Measurements from ENCODE around the gene ZBTB7B.

Gene ZBTB7B

DNA sequence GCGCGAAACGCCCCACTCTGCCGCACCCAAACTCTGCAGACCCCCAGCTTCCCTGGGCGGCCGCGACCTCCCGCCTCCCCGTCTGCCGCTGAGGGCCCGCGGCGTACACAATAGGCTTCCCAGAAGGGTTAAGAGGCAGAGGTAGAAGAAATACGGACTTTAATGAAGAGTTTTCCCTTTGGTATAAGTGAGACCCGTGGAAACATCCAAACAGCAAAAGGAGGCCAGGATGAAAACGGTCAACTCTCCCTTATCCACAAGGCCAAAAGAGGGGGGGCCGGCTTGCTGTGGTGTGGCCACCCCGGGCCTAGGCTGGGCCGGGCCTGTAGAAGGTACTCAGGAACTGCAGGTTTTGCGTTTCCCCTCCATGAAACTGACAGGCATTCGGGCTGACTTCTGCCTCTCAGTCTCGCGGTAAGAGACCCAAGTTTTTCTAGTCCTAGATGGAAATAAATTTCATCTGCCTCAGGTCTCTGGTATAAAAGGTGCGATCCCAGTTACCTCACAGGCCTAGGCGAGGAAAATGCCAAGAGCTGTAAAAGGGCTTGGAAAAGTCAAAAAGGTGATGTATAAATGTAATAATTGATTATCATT is 40.3 kb upstream of the ZBTB7B start:
- Mint-ChIP-seq H3K36me3 (peaks cover 12% of the 10 kb centered on the region), H3K9me3 (no peaks in the 10 kb centered on the region), H3K4me3 (peak overlapping the region; percentile 83), H3K27me3 (no peaks in the 10 kb centered on the region), H3K27ac (peak overlapping the region; percentile 81), H3K4me1 (peaks cover 15% of the 10 kb centered on the region)
- peak; percentile 20 for ATAC-seq (ENCODE audit: low read depth)
- DNase-seq (ENCODE audit: low spot score in 2 of 2), result no peak

DNA sequence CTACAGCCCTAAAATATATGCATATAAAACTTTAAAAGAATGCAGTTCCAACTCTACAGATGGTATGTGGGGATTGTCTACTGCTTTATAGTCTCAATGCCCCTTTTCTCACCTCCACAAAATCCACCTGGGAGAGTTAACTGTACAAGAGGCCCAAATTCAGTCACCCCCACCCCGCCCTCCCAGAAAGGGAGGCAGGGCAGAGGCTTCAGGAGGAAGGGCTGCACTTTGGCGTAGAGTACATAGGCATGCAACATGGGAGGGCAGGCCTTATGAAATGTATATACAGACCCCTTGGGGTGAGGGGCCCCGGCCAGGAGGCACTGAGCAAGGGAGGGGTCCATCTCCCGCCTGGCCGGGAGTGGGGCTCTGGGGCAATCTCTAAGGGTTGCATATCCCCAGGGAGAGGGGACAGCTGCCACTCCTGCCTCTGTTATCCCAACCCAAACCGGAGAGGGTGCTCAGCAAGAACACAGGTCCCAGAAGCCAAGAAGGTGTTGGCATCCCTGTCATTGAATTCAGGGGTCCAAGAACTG is 39.7 kb upstream of the ZBTB7B start:
- Mint-ChIP-seq H3K9me3 (no peaks in the 10 kb centered on the region), H3K4me3 (peak overlapping the region; percentile 41), H3K27me3 (no peaks in the 10 kb centered on the region), H3K4me1 (peaks cover 15% of the 10 kb centered on the region), H3K36me3 (peaks cover 13% of the 10 kb centered on the region), H3K27ac (peak overlapping the region; percentile 81)
- ATAC-seq (ENCODE audit: low read depth) (no peak), DNase-seq (ENCODE audit: low spot score in 2 of 2) (no peak)

DNA sequence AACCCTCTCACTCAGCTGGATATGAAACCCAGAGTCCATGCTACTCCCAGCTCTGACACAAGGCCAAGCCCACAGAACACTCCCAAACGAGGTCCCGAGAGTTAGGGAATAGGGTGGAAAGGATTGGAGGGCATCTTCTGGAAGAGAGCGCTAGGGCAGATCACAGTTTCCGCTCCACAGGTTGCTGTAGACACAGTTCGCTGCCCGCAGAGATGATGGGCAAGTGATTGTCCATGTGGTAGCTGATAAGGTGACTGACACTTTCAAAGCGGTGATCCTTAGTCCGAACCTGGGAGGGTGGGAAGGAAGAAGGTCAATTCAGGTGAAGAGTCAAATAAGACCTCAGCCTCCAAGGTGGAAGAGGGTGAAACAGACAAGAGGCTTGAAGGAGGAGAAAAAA is 39.0 kb upstream of the ZBTB7B start:
- Mint-ChIP-seq H3K4me3 (no peak overlapping the region), H3K27ac (no peak overlapping the region), H3K9me3 (no peaks in the 10 kb centered on the region), H3K36me3 (peaks cover 17% of the 10 kb centered on the region), H3K4me1 (peaks cover 15% of the 10 kb centered on the region), H3K27me3 (no peaks in the 10 kb centered on the region)
- ATAC-seq (ENCODE audit: low read depth) (no peak), DNase-seq (ENCODE audit: low spot score in 2 of 2) (no peak)

DNA sequence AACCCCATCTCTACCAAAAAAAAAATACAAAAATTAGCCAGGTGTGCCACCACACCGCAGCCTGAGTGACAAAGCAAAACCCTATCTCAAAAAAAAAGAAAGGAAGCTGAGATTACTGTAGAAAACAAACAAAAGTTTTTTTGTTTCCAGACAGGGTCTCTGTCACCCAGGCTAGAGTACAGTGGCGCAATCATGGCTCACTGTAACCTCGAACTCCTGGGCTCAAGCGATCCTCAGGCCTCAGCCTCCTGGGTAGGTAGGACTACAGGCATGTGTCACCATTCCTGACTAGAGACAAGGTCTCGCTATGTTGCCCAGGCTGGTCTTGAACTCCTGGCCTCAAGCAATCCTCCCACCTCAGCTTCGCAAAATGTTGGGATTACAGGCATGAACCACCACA is 38.2 kb upstream of the ZBTB7B start:
- ATAC-seq (ENCODE audit: low read depth) (no peak), DNase-seq (ENCODE audit: low spot score in 2 of 2) (no peak)
- Mint-ChIP-seq H3K36me3 (peaks cover 19% of the 10 kb centered on the region), H3K27me3 (no peaks in the 10 kb centered on the region), H3K27ac (no peak overlapping the region), H3K4me3 (no peak overlapping the region), H3K9me3 (no peaks in the 10 kb centered on the region), H3K4me1 (peaks cover 16% of the 10 kb centered on the region)

DNA sequence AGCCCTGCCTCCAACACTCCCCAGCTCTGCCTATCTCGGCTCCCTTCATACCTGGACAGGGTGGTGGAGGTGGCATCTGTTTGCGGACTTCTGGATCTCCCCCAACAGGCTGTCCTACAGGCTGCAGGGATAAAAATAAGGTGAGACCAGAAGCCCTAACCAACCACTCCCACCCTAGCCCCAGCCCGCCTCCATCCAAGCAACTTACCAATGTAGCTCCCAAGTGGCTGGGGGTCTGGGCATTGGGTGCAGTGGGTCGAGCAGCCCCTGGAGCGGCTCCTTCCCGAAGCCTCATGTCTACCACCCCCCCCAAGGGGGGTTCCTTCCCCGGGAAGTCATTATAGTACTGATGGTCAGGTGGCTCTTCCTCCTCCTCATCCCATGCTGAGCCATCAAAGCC is 36.5 kb upstream of the ZBTB7B start:
- DNase-seq (ENCODE audit: low spot score in 2 of 2), result no peak
- no peaks in the 10 kb centered on the region for H3K27me3 Mint-ChIP-seq
- no peaks in the 10 kb centered on the region for H3K9me3 Mint-ChIP-seq
- peaks cover 18% of the 10 kb centered on the region for H3K4me1 Mint-ChIP-seq
- no peak overlapping the region for H3K4me3 Mint-ChIP-seq
- no peak for ATAC-seq (ENCODE audit: low read depth)
- peaks cover 22% of the 10 kb centered on the region for H3K36me3 Mint-ChIP-seq
- H3K27ac Mint-ChIP-seq, result no peak overlapping the region

DNA sequence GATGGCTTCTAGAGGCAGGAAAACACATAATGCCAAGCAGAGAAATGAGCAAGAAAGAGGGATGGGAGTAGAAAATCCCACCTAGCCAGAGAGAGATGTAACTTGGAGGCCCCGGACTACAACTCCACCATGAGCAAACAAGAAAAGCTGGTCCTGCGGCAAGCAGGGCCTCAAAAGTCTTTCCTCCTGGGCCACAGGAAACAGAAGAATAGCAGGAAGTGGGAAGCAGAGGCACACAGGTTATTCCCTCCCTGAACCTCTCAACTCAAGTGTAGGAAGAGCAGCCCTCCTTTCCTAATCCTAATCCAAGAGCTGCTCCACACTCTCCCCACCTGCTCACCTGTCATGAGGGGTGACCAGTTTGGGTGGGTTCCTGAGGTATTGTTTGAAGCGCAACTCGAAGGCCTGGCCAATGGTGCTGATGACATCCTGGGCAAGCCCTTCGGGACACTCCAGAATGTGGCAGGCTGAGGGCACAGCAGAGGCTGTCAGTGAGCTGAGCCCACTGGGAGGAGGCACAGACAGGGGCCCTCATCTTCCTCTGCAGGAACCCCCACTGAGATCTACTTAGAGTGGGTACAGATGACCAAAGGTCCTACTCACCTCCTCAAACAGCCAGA is 35.2 kb upstream of the ZBTB7B start:
- Mint-ChIP-seq H3K9me3 (no peaks in the 10 kb centered on the region), H3K4me3 (no peak overlapping the region), H3K4me1 (peaks cover 25% of the 10 kb centered on the region), H3K27ac (no peak overlapping the region), H3K27me3 (no peaks in the 10 kb centered on the region), H3K36me3 (peaks cover 24% of the 10 kb centered on the region)
- ATAC-seq (ENCODE audit: low read depth), result no peak
- no peak for DNase-seq (ENCODE audit: low spot score in 2 of 2)

DNA sequence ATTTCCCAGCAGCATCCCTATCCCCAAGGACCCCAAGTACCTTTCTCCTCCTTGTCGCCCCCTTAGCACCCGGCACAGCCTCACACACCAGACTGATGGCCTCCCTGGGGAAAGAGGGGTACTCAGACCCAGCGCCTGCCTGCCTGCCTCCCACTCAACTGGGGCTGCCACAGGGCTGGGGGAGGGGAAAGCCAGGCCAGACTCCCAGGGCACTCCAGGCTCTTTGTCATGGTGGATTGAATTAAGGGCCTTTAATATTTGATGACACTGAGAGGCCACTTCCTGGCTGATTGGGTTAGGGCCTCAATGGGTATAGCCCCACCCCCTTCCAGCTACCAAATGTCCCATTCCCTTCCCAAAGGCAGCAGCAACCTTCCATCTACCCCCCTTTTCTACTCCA is 33.9 kb upstream of the ZBTB7B start:
- no peak for DNase-seq (ENCODE audit: low spot score in 2 of 2)
- H3K36me3 Mint-ChIP-seq, result peaks cover 22% of the 10 kb centered on the region
- no peaks in the 10 kb centered on the region for H3K9me3 Mint-ChIP-seq
- ATAC-seq (ENCODE audit: low read depth), result no peak
- peak overlapping the region; percentile 67 for H3K27ac Mint-ChIP-seq
- H3K4me1 Mint-ChIP-seq, result peaks cover 28% of the 10 kb centered on the region
- no peaks in the 10 kb centered on the region for H3K27me3 Mint-ChIP-seq
- no peak overlapping the region for H3K4me3 Mint-ChIP-seq

DNA sequence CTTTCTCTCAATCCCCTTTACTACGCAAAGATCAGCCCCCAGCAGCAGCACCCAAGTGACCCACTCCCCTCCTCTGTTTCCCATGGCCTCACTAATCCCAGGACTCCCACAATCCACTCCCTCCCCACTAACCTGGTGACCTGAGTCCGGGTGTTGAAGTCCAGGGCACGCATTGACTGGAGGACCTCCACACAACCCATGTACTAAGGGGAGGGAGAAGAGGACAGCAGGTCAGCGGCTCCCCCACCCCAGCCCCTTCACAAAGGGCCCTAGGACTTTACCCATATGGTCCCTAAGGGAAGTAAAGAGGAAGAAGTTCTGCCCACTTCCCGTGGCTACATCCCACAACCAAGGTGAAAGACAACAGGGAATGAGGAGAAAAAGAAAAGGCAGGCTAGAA is 33.4 kb upstream of the ZBTB7B start:
- Mint-ChIP-seq H3K36me3 (peaks cover 19% of the 10 kb centered on the region), H3K4me1 (peaks cover 25% of the 10 kb centered on the region), H3K27ac (peak overlapping the region; percentile 67)

DNA sequence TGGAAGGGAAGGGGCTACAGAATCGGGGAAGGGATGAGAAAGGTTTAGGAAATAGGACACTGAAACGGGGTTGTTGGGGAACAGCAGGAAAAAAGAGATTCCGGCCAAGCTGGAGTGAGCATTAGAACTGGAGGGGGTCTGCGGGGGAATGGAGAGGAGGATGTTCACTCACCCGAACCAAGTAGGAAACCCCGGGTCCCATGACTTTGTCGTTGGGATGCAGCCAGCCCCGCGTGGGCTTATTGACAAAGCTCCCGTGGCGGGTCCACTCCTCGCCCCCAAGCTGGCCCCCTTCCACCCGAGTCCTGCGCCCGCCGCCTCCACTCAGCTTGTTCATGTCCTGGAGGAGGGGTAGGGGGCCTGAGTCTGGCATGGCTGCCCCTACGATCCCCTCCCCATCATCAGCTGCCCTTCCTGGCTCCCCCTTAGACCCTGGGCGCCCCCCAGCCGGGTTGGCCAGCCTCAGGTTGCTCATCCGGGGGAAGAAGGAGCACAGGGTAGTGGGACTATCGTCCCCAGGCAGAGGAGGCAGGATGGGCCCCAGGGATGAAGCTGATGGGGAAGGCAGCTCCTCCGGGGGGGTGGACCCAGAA is 32.6 kb upstream of the ZBTB7B start:
- H3K36me3 Mint-ChIP-seq, result peaks cover 19% of the 10 kb centered on the region
- H3K27ac Mint-ChIP-seq, result peak overlapping the region; percentile 67
- H3K27me3 Mint-ChIP-seq, result no peaks in the 10 kb centered on the region
- no peak overlapping the region for H3K4me3 Mint-ChIP-seq
- H3K4me1 Mint-ChIP-seq, result peaks cover 25% of the 10 kb centered on the region
- DNase-seq (ENCODE audit: low spot score in 2 of 2), result no peak
- ATAC-seq (ENCODE audit: low read depth), result no peak
- no peaks in the 10 kb centered on the region for H3K9me3 Mint-ChIP-seq

More for the DNA sequence above, 33.4 kb upstream of the ZBTB7B start:
- no peak for ATAC-seq (ENCODE audit: low read depth)
- H3K27me3 Mint-ChIP-seq, result no peaks in the 10 kb centered on the region
- no peak overlapping the region for H3K4me3 Mint-ChIP-seq
- DNase-seq (ENCODE audit: low spot score in 2 of 2), result no peak
- H3K9me3 Mint-ChIP-seq, result no peaks in the 10 kb centered on the region

DNA sequence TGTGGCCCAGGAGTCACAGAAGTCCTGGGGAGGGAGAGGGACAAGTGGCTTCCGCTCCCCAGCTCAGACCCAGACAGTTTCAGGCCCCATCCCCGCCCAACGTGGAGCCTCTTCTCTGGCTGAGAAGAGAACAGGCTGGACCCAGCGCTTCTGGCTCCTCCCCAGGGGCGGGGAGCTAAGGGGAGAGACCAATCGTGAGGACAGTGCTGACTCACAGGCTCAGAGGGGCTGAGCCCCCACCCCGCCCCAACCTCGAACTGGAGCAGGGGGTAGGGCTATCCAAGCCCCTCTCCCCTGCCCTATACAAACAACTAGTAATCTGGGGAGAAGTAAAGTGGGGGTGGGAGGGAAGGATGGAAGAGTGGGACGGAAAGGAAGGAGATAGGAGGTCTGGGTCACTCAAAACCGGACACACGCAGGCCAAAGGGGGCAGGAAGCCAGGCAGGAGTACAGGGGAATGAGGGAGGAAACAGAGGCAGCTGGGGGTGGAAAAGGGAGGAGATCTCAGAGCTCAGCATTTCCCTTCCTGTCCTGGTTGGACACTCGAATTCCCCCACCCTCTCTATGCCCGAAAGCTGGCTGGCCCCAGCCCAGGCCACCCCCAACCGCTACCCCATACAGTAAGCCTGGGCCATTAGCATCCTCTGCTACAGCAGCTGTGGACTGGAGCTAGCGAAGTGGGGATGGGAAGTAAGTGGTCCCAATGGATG is 31.8 kb upstream of the ZBTB7B start, which contains the start of gene SHC1:
Gene SHC1 (minus strand): TSS at position 117 of the 710 bp plus-strand sequence. CDS start 221 bp downstream, outside the sequence.
- Mint-ChIP-seq H3K9me3 (no peaks in the 10 kb centered on the region), H3K27ac (peak within 1 kb of the TSS; percentile 67), H3K36me3 (peaks cover 15% of the 10 kb centered on the region), H3K4me1 (peaks cover 23% of the 10 kb centered on the region), H3K4me3 (no peak within 1 kb of the TSS), H3K27me3 (no peaks in the 10 kb centered on the region)
- ATAC-seq (ENCODE audit: low read depth), result no peak
- no peak for DNase-seq (ENCODE audit: low spot score in 2 of 2)

DNA sequence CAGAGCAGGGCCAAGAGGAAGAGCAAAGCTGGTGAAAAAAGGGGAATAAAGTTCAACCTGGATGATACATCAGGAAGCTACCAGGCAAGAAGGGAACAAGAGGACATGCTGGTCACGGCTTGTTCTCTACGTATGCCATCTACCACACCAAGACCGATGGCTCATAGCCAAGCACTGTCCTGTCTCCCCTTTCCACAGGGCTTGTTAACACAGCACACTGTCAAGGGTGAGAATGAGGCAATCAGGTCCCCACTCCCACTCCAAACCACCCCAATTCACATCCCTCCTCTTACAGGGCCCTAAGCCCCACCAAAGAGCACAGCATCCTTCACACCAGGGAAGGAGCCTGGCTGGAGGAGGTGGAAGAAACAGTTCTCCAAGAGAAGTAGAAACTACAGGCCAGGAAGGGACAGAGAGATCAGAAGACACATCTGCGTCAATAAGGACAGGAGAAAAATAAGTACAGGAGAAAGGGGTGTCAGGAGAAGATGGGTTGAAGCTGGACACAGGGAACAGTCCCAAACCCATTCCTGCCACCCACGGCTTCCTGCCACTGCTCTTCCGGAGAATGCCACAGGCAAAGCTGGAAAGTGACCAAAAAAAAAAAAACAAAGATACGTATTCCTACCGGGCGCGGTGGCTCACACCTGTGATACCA is 31.1 kb upstream of the ZBTB7B start:
- no peaks in the 10 kb centered on the region for H3K9me3 Mint-ChIP-seq
- no peak overlapping the region for H3K4me3 Mint-ChIP-seq
- H3K27me3 Mint-ChIP-seq, result no peaks in the 10 kb centered on the region
- H3K4me1 Mint-ChIP-seq, result peaks cover 26% of the 10 kb centered on the region
- peaks cover 15% of the 10 kb centered on the region for H3K36me3 Mint-ChIP-seq
- DNase-seq (ENCODE audit: low spot score in 2 of 2) (no peak), ATAC-seq (ENCODE audit: low read depth) (no peak)
- no peak overlapping the region for H3K27ac Mint-ChIP-seq

DNA sequence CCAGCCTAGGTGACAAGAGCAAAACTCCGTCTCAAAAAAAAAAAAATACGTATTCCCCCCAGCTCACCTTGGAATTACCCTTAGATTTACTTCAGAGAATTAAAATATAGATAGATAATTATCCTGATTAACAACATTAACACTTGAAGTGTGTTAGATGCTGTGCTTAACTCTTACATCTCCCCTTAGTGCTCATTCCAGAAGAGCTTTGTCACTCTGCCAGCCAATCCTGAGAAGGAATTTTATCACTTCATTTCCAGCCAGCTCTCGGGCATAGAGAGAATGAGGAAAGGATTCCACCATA is 30.4 kb upstream of the ZBTB7B start:
- Mint-ChIP-seq H3K4me3 (peak overlapping the region; percentile 75), H3K36me3 (peaks cover 14% of the 10 kb centered on the region), H3K4me1 (peaks cover 27% of the 10 kb centered on the region), H3K27me3 (no peaks in the 10 kb centered on the region), H3K9me3 (no peaks in the 10 kb centered on the region), H3K27ac (peak overlapping the region; percentile 67)
- DNase-seq (ENCODE audit: low spot score in 2 of 2), result no peak
- no peak for ATAC-seq (ENCODE audit: low read depth)

DNA sequence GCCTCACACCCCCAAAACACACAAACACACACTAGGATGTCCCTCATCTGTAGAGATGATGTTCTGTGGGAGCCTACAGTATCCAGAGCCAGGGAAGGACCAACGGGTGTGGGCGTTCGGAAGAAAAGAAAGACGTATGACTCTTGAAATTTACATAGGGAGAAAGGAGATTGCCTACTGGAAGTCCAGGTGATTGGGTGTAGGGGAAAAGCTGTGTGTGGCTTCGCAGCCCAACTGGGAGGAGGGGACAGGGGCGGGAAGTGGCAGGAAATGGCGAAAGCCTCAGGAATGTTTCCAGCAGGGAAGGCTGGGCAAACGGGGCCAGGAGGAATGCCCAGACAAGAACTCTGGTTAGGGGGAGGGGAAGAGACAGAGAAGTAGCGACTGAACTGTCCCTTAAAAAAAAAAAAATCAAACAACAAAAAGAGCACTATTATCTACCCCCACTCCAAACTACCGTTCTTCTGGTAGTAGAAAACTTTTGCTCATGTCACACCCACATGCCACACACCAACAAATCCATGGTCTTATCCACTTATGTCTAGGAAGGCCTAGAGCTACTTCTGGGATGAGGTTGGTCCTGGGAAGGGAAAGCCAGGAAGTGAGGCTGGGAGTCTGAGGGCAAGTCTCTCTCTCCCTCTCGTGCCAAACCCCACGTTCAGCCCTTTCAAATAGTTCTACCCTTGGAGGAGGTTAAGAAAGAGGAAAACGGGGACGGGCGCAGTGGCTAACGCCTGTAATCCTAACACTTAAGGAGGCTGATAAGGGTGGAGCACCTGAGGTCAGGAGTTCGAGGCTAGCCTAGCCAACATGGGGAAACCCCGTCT is 29.9 kb upstream of the ZBTB7B start:
- Mint-ChIP-seq H3K27me3 (no peaks in the 10 kb centered on the region), H3K4me1 (peaks cover 30% of the 10 kb centered on the region), H3K27ac (peak overlapping the region; percentile 67), H3K9me3 (no peaks in the 10 kb centered on the region), H3K36me3 (peaks cover 12% of the 10 kb centered on the region), H3K4me3 (peak overlapping the region; percentile 75)
- DNase-seq (ENCODE audit: low spot score in 2 of 2) (no peak), ATAC-seq (ENCODE audit: low read depth) (no peak)
